IPS-15b (cell line): Measurements from ENCODE around the gene LMF1.

ENCODE experiments used
- H3K27me3 ChIP-seq: one replicate; pipeline ENCODE4 v1.6.1; 2013; ENCODE audit warnings: low read length; ENCODE audit not compliant: control insufficient read depth, insufficient read depth
- H3K36me3 ChIP-seq: one replicate; pipeline ENCODE4 v1.6.1; 2013; ENCODE audit warnings: low read length; ENCODE audit not compliant: control insufficient read depth, insufficient read depth
- H3K4me1 ChIP-seq: one replicate; pipeline ENCODE4 v1.6.1; 2013; ENCODE audit warnings: mild to moderate bottlenecking, low read length; ENCODE audit not compliant: control insufficient read depth, insufficient read depth
- H3K4me3 ChIP-seq: one replicate; pipeline ENCODE4 v1.5.1; 2013; ENCODE audit warnings: low read depth, low read length
- H3K9ac ChIP-seq: one replicate; pipeline ENCODE4 v1.6.1; 2013; ENCODE audit warnings: low read depth, mild to moderate bottlenecking, low read length
- H3K9me3 ChIP-seq: one replicate; pipeline ENCODE4 v1.6.1; 2013; ENCODE audit warnings: mild to moderate bottlenecking, low read length; ENCODE audit not compliant: control insufficient read depth, insufficient read depth

The LMF1 gene

DNA sequence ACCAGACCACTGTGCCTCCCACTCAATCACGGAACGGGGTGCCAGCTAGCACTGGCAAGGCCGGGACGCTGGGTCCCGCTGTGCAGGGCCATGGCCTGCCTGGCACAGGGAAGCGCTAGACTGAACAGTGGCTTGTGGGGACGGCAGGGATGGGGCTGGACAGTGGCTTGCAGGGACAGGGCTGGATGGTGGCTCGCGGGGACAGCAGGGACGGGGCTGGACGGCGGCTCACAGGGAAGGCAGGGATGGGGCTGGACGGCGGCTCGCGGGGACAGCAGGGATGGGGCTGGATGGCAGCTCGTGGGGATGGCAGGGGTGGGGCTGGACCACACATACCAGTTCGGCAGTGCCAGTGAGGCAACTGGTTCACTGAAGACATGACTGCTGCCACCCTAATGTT lies 32.6 kb downstream of the LMF1 start:
- no peaks in the 10 kb centered on the region for H3K27me3 ChIP-seq
- H3K4me3 ChIP-seq, result no peak overlapping the region

DNA sequence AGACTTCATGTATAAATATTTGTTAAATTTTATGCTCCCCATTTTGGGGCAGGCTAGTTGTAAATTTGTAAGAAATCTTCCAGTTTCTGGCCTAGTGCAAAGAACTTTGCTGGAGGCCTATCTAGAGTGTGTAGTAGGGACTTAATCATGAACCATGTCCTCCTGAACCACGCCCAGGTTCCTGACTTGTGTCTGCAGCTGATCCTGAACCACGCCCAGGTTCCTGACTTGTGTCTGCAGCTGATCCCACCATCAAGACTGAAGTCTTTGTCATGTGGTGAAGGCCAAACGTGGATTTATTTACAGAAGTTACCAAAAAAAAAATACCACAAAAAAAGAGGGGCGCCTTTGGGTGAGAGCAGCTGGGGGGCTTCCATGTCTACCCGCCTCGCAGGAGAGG lies 33.1 kb downstream of the LMF1 start:
- no peaks in the 10 kb centered on the region for H3K36me3 ChIP-seq
- no peak overlapping the region for H3K9ac ChIP-seq
- no peak overlapping the region for H3K4me3 ChIP-seq
- no peaks in the 10 kb centered on the region for H3K4me1 ChIP-seq
- H3K9me3 ChIP-seq, result no peaks in the 10 kb centered on the region
- no peaks in the 10 kb centered on the region for H3K27me3 ChIP-seq

More for the DNA sequence above, 32.6 kb downstream of the LMF1 start:
- H3K9me3 ChIP-seq, result no peaks in the 10 kb centered on the region
- H3K9ac ChIP-seq, result no peak overlapping the region
- no peaks in the 10 kb centered on the region for H3K4me1 ChIP-seq
- no peaks in the 10 kb centered on the region for H3K36me3 ChIP-seq

DNA sequence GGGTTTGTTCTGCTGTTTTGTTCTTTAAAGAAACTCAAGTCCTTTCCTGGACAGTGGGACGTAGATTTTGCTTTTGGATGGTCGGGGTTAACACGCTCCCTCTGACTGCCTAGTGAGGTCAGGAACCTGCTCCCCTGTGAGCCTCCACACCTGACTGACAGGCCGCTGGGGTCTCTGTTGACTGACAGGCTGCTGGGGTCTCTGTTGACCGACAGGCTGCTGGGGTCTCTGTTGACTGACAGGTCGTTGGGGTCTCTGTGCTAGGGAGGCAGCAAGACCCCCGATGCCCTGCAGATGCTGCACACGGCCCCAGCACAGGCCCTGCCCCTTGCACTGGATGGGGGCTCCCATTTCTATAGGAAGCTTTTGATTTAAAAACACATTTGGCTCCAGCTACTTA lies 33.5 kb downstream of the LMF1 start:
- Histone ChIP-seq H3K4me3 (no peak overlapping the region), H3K4me1 (no peaks in the 10 kb centered on the region), H3K9me3 (no peaks in the 10 kb centered on the region), H3K27me3 (no peaks in the 10 kb centered on the region), H3K36me3 (no peaks in the 10 kb centered on the region), H3K9ac (no peak overlapping the region)

DNA sequence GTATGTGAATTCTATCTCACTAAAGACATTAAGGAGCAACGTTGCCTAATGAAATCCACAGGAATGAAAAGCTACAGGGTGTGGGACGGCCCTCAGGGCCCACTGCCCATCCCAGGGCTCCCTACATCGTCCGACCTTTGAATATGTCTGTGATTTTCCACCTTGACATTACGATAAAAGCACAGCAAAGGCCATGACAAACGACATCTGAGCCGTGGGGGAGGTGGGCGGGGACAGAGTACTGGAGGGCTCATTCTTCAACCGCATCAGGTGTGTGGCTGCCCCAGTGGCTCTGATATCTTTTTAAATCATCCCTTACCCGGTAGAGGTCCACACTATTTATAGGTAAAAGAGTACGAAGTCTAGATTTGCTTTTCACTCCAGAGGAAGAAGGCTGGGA lies 35.1 kb downstream of the LMF1 start:
- H3K9me3 ChIP-seq, result no peaks in the 10 kb centered on the region
- H3K36me3 ChIP-seq, result no peaks in the 10 kb centered on the region
- H3K9ac ChIP-seq, result no peak overlapping the region
- H3K27me3 ChIP-seq, result no peaks in the 10 kb centered on the region
- H3K4me3 ChIP-seq, result no peak overlapping the region
- no peaks in the 10 kb centered on the region for H3K4me1 ChIP-seq

DNA sequence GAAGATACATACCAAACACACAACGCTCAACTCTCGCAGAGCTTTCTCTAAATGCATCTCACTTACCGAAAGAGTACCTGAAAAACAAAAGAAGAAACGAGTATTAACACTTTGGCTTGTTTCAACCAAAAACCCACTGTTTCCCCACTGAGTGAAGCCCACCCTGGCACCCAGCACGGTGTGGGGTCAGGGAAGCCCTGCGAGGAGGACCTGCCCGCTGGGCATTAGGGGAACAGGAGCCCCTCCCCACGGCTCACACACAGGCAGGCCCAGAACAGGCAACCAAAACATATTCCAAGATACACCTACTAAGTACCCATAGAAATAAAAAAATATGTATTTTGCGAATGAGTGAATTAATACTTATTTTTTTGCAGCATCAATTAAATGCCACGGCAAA lies 36.6 kb downstream of the LMF1 start:
- no peaks in the 10 kb centered on the region for H3K4me1 ChIP-seq
- no peaks in the 10 kb centered on the region for H3K36me3 ChIP-seq
- no peaks in the 10 kb centered on the region for H3K27me3 ChIP-seq
- no peaks in the 10 kb centered on the region for H3K9me3 ChIP-seq
- no peak overlapping the region for H3K4me3 ChIP-seq
- H3K9ac ChIP-seq, result no peak overlapping the region

DNA sequence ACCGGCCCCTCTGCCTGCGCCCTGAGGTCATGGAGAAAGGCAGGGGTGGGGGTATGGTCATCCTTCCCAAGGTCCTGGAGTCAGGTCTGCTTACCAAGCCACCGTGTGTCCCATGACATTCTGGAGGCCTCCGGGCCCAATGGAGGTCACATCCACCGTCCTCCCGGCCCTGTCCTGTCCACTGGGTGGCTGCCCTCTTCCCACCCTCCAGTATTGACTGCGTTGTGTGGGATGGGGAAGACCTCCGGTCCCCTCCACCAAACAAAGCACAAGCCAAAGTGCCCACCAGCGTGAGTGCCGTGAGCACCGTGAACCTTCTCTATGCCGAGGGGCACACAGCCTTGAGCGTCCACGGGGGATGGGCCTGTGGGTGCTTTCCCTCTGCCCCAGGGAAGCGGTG lies 37.2 kb downstream of the LMF1 start:
- Histone ChIP-seq H3K27me3 (no peaks in the 10 kb centered on the region), H3K4me3 (no peak overlapping the region), H3K9me3 (no peaks in the 10 kb centered on the region), H3K9ac (no peak overlapping the region), H3K36me3 (no peaks in the 10 kb centered on the region), H3K4me1 (no peaks in the 10 kb centered on the region)

DNA sequence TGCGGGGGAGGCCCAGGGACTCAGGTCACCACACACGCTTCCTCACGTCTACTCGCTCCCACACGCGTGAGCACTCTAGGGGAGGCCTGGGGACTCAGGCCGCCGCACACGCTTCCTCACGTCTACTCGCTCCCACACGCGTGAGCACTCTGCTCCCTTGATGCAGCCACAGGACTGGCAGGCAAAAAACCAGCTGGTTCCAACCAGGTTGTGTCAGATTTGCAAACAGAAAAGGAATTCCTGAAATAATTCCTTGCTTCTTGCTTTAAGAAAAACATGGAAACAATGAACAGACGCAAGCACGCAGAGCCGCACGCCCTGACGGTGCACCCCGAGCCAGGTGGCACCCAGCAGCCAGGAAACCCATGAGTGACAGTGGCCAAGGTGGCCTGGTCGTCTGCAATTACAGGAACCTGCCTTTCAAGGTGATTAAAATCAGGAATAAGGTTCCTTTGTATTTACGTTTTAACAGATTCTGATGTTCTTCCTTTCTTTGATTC lies 37.9 kb downstream of the LMF1 start:
- H3K36me3 ChIP-seq, result no peaks in the 10 kb centered on the region
- H3K4me1 ChIP-seq, result no peaks in the 10 kb centered on the region
- H3K4me3 ChIP-seq, result no peak overlapping the region
- H3K27me3 ChIP-seq, result no peaks in the 10 kb centered on the region
- H3K9ac ChIP-seq, result no peak overlapping the region
- H3K9me3 ChIP-seq, result no peaks in the 10 kb centered on the region

DNA sequence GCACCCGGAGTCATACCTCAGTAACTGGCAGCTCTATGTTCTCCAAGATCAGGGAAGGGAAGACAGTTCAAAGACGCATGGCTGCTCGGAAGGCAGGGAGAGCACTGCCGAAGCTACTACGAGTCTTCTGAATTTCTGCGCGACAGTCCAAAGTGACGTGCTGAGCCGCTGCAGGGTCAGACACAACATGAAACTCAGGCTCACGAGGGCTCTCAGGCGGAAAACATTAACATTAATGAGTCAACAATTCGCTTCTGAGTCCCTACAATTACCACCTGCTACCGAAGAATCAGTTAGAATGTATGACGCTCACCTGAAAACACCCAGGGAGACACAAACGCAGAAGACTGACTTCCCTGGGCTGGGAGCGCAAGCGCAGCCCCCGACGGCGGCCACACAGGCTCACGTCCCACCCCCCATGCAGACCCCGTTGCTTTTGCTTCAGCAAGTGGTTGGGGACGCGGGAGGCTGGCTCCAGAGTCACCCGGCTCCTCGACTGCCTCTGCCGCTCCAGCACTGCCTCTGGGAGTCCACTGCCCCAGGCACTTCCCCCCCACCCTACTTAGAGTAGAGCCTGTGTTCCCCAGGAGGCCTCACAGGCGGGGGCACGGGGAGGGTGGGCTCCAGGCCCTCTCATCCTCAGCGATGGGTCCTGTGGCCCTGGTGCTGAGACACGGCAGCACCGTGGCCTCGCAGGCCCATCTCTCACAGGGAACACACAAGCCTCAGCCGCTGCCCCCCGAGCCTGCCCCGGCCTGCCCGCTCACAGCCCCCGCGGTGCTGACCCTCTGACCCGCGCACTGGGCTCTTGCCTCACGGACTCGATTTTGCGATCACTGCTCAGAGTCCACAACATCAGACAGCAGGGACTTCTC lies 38.9 kb downstream of the LMF1 start:
- Histone ChIP-seq H3K4me1 (no peaks in the 10 kb centered on the region), H3K9ac (no peak overlapping the region), H3K36me3 (no peaks in the 10 kb centered on the region), H3K27me3 (no peaks in the 10 kb centered on the region), H3K9me3 (no peaks in the 10 kb centered on the region), H3K4me3 (no peak overlapping the region)

DNA sequence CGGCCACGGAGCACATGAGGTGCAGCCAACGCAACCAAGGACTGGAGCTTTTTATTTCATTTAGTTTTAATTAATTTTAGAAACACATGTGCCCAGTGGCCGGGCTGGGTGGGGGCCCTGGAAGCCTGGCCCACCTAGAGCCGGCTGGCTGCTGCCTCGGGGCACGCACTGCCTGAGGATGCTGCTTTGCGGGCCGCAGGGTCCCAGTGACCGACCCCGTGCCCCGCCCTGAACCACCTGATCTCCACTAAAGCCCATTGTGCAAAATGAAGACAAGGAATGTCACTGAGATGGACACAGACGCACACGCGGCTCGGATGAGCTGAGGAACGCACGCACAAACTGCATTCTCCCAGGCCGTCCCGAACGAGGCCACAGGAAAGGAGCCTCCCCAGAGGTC lies 39.6 kb downstream of the LMF1 start:
- Histone ChIP-seq H3K9me3 (peaks cover 6% of the 10 kb centered on the region), H3K27me3 (no peaks in the 10 kb centered on the region), H3K36me3 (no peaks in the 10 kb centered on the region), H3K9ac (no peak overlapping the region), H3K4me1 (no peaks in the 10 kb centered on the region), H3K4me3 (no peak overlapping the region)

DNA sequence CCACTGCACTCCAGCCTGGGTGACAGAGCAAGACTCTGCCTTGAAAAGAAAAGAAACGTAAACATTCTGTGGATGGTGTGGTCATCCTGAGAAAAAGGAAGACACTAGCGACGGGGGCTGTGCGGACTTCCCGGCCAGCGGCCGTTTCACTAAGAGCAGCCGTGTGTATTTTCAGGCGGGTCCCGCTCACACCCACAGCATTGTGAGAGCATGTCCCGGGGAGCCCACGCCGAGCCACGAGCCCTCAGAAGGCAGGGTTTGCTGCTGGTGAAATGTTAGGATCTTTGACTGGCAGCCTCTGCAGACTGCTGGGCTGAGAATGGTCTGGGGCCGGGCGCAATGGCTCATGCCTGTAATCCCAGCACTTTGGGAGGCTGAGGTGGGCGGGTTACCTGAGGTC lies 40.3 kb downstream of the LMF1 start:
- no peaks in the 10 kb centered on the region for H3K36me3 ChIP-seq
- no peak overlapping the region for H3K9ac ChIP-seq
- no peaks in the 10 kb centered on the region for H3K4me1 ChIP-seq
- H3K9me3 ChIP-seq, result peaks cover 7% of the 10 kb centered on the region
- H3K4me3 ChIP-seq, result no peak overlapping the region
- no peaks in the 10 kb centered on the region for H3K27me3 ChIP-seq

DNA sequence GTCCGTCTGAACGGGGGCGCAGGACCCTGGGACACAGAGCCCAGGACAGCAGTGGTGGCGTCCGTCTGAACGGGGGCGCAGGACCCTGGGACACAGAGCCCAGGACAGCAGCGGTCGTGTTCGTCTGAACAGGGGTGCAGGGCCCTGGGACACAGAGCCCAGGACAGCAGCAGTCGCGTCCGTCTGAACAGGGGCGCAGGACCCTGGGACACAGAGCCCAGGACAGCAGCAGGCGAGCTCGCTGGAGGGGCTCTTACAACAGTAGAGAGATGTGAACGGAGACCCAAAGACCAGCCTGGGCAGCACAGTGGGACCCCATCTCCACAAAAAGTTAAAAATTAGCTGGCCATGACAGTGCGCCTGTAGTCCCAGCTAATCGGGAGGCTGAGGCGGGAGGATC lies 40.7 kb downstream of the LMF1 start:
- Histone ChIP-seq H3K9ac (no peak overlapping the region), H3K36me3 (no peaks in the 10 kb centered on the region), H3K4me1 (no peaks in the 10 kb centered on the region), H3K4me3 (no peak overlapping the region), H3K27me3 (no peaks in the 10 kb centered on the region), H3K9me3 (peaks cover 7% of the 10 kb centered on the region)

DNA sequence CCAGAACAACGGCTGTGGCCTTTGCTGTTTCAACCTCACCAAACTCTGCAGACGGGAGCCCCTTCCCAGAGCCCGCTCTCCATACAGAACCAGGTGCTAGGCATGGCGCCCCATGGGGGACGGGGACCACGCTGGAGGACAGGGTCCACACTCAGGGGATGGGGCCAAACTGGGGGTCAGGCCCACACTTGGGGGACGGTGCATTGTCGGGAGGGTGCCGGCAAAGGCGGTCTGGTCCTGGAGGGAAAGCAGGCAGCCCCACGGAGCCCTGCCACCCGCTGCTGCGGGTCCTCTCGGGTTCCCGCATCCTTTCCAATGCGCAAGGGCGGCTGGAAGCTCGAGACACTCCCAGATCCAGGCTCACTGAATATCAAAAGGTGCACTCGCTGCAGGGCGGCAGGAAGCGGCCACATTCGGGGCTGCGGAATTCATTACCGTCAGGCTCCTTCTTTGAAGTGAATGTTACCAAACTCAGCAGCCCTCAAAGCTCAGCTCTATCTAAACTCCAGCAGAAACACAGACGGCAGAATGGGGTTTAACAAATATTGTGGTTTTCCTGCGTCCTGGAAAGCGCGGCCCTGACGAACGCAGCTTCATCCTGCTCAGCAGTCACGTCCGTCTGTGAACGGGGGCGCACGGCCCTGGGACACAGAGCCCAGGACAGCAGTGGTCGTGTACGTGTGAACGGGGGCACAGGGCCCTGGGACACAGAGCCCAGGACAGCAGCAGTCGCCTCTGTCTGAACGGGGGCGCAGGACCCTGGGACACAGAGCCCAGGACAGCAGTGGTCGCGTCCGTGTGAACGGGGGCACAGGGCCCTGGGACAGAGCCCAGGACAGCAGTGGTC lies 41.3 kb downstream of the LMF1 start:
- Histone ChIP-seq H3K9ac (no peak overlapping the region), H3K4me1 (no peaks in the 10 kb centered on the region), H3K27me3 (no peaks in the 10 kb centered on the region), H3K36me3 (no peaks in the 10 kb centered on the region), H3K9me3 (peaks cover 7% of the 10 kb centered on the region), H3K4me3 (no peak overlapping the region)
